Measurements from ENCODE around the gene DUSP22.
"Not testable (repeated sequence)": the region's sequence is repeated elsewhere in the genome, so short reads cannot be mapped to it uniquely, and the experiment has no call there.

Gene DUSP22

DNA sequence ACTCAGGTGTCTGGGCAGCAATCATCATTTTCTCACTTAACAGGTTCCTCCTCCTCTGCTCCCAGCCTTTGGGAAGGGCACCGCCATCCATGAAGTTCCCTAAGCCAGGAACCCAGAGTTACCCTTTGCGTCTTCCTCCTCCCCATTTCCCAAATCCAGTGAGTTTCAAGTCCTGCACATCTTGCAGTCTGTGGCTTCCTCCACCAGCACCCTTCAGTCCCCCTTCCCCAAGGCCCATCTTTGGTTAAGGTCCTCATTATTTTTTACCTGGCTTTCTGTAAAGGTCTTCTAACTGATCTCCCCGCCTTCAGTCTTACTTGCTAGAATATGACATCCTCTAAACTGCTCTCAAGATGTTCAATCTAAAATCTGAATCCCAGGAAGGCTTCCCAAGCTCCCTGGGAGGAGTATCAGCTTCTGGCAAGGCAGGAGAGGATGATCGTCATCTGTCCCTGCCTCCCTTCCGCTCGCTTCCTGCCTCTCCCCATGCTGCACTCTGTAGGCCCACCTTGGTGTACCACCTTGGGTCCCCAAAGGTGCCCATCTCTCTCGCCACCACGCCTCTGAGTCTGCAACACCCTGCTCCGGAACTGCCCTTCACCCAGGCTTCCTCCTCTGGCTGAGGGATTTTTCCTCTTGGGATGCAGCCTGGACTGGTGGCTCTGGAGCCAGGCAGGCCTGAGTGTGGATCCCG, 11.4 kb upstream of the DUSP22 start:
- no peak for DNase-seq (ENCODE audit: low read depth)

DNA sequence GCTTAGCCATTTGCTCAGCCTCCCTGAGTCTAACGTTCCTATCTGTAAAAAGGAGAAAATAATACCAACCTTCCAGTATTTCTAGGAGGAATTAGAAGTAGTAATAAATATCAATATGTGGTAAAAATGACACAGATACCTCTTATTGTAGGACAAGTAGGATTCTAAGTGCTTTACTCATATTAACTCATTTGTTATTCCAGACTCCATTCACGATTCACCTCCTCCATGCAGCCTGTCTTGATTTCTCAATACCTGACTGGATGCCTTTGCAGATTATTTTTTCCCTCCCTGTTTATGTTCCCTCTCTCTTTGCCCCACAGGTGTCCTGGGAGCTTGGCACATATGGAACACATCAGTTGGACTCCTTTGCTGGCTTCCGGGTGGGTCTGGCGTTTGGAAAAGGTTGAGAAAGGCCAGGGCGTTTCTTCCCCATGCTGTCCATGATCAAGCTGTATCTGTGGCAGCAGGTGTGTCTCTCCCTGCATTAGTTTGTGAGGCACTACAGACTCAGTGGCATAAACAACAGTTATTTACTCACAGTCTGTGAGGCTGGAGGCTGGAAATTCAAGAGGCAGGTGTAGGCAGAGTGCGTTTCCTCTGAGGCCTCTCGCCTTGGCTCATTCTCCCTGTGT, 10.7 kb upstream of the DUSP22 start:
- DNase-seq (ENCODE audit: low read depth): no peak

DNA sequence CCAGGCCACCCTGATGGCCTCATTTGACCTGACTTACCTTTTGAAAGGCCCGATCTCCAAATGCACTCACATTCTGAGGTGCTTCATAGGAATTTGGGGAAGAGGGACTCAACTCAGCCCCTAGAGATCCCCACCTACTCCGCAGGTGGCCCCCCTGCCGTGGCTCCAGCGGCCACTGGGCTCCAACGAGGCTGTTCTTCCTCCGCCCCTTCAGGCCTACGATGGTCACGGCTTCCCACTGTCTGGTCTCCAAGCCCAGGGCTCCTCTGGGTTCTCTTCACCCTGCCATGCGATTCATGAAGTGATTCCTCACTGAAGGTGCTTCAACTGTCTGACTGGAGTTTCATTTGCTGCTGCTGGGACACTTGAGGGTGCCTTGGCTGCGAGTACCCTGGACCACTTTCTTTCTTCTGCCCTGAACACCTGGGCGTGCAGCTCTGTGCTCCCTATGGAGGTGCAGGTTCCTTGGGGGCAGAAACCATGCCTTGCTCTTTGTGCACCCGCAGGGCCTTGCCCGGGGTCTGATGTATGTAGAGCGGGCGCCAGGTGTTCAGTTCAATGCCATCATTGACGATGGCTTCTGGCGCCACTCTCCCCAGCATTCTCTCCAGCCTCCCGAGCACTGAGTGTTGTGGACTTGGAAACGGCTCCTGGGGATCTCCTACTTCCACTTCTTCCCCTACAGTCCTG, 10.0 kb upstream of the DUSP22 start:
- DNase-seq (ENCODE audit: low read depth): no peak

DNA sequence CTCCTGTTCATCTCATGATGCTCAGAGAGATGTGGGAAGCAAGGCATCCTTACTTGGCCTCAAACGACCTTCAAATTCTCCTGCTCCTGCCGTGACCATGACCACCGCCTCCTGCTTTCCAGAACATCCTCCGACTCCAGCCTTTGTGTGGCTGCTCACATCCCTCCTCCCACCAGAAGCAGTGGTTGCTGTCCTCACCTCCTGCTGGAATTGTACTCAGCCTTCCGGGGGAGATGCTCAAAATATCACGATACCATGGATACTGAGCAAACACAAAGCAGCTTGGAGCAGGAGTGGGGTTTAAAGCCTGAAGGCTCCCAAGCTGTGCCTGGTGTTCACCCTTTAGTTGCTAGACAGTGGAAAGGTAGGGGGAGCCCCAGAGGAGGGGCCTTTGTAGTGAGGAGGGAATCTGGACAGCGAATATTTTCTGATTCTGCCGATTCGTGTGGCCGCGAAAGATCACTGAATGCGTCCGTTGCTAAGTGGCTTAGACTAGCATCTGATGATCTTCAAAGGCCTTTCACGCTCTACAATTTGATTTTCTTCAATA, 9.3 kb upstream of the DUSP22 start:
- DNase-seq (ENCODE audit: low read depth): no peak

DNA sequence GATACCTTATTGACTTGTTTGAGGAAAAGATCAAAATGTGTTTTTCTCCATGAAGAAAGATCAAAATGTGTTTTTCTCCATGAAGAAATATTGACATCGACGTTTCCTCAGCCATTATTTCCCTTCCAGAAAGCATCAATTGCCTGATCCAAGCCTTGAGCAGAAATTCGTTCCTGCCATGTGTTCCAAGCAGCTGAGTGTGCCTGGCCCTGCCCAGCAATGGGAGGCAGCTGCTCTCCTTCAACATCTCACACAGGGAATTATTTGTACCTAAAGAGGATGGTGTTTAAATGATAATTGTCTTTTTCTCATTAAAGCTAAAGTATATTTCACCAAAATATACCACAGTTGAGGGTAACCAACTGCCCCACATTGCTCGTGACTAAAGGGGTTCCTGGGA, 7.8 kb upstream of the DUSP22 start:
- no peak for DNase-seq (ENCODE audit: low read depth)

DNA sequence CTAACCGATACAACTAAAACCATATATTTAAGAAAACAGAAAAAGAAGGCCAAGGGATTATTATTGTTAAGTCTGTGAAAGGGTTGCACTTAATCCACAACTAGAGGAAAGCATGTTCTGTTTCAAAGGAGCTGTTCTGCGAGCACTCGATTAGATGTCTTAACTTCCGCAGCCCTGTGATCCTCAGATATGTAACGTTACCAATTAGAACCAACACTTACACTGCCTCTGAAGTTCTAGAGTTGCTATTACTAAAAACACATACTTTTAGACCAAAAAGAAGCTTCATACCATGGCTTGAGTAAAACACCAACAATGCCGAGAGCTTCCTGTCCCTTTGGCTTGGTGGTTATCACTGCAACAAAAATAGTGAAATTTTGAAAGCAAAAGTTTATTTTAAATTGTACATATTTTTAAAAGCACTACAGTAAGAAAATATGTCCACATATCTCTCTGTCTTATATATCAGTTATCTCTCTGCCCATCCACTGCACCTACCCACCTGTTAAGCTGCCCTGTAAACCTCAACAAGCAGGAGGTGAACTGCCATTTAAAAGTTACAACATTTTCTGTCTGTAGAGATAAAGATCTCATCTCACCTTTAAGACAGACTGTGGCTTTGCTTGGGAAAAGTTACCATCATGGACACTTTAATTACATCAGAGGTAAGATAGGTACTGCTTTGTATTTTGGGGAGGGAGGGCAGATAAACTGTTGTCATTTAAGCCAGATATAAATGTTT, 7.1 kb upstream of the DUSP22 start:
- no peak for DNase-seq (ENCODE audit: low read depth)

DNA sequence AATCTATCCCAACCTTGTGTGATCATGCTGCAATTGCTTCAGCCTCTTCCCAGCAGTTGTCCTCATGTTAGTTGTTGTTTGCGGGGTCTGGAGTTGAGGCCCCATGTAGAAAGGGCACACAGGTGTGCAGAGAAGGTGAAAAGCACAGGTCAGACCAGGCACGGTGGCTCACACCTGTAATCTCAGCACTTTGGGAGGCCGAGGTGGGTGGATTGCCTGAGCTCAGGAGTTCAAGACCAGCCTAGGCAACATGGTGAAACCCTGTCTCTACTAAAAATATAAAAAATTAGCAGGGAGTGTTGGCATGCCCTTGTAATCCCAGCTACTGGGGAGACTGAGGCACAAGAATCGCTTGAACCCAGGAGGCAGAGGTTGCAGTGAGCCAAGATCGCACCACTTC, 6.4 kb upstream of the DUSP22 start:
- DNase-seq (ENCODE audit: low read depth): not testable (repeated sequence)

DNA sequence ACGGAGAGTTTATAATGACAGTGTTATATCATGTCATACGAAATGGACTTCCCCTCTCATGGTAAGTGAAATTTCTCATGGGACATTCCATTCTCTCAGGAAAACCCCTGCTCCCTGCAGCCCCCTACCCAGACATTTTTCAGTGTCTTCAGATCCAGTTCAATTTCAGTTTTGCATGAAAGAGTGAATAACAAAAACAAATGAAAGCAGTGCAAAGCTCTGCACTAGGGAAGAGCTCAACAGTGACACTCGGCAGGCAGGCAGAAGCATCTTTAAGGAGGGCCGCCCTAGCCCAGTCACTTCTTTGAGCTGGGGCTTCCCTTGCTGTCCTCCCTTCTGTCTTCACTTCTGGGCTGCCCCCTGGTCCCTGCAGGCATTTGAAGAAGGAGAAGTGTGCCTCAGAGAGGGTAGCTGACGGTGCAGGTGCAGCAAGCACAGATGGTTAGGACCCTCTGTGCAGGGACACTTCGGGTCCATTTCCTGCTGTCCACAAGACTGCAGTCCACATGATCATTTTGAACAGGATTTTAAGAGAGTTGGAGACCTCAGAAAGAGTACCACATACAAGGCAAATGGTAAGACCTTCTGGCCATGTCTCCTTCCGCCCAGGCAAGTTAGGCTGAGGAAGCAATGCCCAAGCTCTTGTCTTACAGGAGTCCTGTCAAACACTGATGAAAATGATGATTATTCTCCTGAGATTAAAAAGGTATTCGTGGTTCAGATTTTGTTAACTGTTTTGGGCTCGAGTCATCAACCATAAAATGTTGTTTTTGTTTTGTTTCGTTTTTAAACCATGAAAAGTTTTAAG, 5.4 kb upstream of the DUSP22 start:
- DNase-seq (ENCODE audit: low read depth): no peak

DNA sequence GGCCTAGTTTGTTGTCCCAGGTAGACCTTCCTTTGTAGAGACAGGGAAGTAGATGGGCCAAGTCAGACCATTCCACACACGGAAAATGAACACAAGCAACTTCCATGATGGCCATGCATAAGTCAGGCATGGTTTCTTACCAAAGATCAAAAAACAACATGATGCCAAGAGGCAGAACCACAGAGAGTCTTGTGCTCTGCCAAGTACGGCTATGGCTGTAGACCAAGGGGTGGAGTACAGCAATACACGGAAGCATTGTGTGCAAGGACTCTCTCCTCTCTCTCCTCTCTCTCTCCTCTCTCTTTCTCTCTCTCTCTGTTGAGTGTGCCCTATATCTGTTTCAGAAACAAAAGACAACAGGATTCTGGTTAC, 4.8 kb upstream of the DUSP22 start:
- DNase-seq (ENCODE audit: low read depth): no peak

DNA sequence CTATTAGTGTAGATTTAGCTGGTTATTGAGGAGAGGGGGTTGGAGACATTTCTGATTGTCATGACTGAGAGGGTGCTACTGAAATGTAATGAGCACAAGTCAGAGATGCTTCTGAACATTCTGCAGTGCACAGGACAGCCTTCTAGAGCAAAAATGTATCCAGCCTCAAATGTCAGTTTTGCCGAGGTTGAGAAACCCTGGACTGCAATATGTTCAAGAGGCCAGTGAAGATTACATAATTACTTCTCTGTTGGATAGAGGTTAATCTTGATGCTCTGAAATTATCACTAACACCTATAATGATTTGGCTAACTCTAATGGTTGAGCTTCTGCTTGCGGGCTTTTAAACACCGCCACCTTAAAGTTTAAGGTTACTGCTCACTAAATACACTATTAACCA, 3.4 kb upstream of the DUSP22 start:
- DNase-seq (ENCODE audit: low read depth): no peak

DNA sequence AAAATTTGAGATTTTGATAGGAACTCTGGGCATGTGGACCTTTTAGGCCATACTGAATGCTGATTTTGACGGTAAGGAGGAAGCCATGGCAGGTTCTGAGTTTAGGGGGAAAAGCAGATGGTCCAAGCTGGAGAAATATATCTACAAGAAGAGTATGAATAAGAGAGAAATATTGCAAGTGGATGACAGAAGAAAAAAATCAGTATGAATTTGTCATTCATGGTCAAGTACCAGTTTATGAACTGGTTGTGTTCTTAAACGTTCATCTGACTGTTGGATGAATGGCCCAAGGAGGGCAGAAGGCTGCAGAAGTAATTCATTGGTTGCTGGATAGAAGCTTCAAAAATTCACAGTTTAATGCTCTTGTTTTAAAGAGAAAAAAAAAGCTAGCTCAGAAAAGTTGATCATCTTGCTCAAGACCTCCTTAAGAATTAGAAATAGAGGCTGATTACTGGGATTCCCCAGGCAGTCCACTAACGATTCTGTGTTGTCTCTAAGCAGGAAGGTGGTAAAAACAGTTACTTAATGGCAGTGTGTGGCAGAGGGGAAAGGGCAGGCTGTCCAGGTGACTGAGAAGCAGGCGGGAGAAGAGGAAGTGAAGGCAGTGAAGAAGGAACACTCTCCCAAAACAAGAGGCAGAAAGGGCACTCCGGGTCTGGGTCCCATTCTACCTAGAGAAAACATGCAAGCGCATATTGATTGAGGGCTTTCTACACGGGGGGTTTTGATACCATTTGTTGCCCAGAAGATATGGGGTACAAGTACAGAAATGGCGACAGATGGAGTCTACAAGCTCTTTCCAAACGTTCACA, 2.0 kb upstream of the DUSP22 start:
- DNase-seq (ENCODE audit: low read depth): no peak

DNA sequence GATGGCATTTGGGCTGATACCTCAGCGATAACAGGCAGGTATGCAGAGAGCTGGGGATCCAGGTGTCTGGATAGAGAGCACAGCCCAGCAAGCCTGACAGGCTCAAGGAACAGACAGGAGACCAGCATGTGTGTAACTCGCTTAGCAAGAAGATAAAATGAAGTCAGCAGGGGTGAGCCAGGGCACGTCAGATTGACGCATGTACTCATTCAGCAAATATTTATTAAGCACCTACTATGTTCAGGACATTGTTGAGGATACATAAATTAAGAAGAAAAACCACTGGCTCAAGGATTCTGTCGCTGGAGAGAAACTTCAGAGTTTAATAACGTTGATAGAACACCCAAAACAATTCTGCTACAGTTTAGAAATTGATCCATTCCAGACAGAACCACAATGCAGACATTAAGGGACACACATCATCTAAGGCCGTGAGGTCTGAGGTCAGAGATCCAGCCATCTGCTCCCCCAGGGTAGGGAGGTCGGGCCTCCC, 1.0 kb upstream of the DUSP22 start:
- no peak for DNase-seq (ENCODE audit: low read depth)

DNA sequence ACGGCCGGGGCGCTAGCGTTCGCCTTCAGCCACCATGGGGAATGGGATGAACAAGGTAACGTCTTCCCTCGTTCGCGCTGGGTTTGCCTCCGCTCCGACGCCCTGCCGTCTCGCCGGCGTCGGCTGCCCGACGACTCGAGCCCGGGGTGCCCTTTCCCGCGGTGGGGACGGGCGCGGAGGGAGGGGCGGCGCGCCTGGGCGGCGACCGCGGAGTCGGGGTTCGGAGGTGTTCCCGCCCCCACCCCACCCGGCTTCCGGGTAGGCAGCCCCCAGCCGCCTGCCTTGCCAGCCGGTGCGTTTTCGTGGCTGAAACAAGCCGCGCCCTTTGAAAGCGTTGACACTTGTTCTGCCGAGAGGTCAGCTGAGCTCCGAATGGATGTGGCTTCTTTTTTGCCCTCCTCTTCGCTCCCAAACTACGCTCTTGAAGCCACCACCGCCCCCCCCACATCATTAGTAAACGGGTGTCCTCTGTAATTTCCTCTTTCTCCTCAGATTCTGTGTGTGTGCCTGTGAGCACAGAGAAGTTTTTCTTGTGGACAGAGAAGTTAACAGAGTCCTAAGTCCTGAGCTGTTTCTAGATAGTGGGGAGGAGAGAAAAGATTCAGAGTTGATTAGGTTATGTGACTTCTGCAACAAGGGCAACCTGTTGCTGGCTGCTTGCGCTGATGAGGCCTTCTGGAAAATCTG, 362 bp downstream of the DUSP22 start:
- DNase-seq (ENCODE audit: low read depth): peak; percentile 54

DNA sequence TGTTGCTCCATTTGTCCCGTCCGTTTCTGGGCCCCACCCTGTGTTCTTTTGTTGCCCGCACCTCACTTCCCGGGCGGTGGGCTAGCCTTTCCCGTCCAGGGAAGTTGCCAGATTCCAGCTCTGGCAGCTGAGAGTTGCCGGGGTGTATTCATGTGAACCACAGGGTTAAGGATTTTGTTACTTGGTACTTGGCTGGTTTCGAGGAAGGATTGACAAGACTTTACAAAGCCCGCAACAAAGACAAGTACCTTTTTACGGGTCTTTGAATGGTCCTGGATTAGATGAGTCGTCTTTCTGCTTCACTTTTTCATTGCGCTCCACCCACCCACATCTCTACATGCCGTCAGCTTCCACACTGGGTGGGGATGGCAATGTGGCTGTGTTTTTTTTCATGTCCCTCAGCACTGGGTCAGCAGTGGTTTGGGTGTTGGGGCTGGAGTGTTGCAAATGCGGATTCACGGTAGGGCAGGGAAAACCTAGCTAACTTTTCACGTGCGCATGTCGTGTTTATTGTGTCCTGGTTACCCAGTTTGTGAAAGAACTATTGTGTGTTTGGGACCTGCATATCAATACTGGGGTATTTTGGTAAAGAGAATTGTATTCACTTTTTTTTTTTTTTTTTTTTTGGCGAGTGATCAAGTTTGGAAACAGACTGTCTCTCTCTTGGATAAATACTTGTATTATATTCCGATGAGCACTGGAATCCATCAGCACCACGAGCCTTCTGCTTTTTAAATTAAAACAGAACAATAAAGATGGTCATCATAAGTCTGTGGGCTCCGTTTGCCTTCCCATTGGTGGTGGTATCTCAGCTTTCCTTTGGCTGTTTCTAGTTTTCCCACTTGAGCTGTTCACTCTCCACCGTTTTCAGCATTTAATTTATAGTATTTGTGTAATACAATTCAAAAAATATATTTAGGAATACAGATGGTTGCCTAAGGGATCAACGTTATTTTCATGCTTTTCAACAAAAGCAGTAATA, 1.2 kb downstream of the DUSP22 start:
- DNase-seq (ENCODE audit: low read depth): no peak

DNA sequence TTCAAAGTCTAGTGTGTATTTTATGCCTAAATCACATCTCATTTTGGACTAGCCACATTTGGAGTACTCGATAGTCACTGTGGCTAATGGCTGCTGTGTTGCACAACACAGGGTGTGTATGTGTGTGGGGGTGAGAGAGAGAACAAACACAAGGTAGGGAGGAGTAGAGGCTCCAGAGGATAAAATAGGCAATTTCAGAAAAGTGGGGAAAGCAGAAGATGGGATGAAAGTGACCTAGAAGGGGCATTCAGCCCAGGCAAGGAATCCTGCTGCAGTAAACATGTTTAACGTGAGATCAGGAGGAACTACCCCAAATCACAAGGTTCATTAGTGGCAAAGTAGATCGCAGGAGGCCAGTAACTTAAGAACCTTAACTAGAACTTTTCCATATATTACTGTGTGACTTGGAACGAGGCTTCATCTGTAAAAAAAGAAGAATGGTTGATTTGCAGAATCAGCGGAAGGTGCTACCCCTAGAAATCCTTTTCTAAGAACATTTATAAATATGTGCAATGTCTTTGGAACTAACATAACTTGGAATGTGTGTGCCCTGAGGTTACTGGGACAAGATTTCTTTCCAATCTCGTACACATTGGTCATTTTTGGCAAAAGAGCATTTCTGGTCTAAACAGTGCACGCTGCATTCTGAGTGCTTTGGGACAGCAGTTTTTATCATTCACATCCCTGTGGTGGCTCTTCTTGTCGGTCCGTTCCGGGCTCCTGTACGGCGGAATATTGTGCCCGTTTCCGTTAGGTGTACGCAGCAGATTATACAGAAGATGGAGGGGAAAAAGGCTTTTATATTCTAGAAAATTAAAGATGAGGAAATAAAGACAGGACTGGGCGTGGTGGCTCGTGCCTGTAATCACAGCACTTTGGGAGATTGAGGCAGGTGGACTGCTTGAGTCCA, 2.6 kb downstream of the DUSP22 start:
- DNase-seq (ENCODE audit: low read depth): no peak

DNA sequence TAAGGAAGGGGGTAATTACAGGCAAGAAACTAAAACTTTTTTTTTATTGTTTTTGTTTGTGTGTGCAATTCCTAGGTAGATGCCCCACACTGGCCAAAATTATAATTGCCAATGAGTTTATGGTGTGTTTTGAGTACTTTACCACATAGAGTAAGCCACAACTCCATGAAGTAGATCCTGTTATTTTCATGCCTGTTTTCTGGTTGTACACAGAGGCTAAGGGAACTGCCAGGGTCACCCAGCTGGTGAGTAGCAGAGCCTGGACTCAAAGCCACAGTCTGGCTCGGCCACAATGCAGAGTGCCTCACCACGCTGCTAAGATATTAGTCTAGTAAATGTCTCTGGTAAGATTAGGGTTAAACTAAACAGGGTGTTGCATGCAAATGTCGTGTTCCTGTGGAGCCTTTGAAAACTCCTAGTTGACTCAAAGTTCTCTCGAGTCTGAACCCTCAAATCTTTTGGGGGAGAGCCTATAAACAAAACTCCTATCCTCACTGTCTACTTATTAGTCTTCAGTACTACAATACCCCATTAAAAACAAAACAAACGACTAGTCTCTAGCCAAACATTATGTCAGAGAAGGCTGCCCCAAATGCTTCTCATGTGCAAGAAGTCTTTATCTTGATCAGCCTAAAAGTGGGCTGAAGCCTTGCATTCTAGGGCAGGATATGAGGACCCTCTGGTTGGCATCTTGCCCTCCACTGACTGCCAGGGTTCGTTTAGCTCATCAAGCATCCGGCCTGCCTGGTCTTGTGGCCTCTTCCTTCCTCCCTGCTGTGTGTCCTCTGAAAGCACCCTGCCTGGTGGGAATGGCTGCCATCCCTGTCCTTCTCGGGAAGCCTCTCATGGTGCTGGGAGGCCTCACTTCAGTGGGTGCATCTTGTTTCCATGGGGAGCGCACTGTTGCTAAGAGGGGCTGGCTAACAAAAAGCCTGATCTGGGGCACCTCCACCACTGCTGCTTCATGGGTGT, 4.2 kb downstream of the DUSP22 start:
- DNase-seq (ENCODE audit: low read depth): no peak
